HL-60/S4 (cell line): Measurements from ENCODE around the gene NPAS3.

Experiments used
- in situ Hi-C: fragments of 300-500 bp; cut with MboI; formaldehyde crosslinking; loops from 2 replicates; pipeline ENCODE4 v1.14.3; 2022; ENCODE audit warnings: low sequenced_read_pairs

The NPAS3 gene

DNA sequence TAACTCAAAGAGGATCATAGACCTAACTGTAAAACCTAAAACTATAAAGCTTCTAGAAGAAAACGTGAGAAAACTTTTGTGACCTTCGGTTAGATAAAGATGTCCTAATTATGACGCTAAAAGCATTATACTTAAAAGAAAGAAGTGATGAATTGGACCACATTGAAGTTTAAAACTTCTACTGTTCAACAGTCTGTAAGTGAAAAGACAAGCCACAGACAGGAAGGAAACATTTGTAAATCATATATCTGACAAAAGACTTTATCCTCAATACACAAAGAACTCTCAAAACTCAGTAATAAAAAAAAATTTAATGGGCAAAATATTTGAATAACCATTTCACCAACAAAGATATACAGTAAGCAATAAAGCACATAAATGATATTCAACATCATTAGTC lies 667.9 kb downstream of the NPAS3 start:
- in situ Hi-C loops = no loop called here

DNA sequence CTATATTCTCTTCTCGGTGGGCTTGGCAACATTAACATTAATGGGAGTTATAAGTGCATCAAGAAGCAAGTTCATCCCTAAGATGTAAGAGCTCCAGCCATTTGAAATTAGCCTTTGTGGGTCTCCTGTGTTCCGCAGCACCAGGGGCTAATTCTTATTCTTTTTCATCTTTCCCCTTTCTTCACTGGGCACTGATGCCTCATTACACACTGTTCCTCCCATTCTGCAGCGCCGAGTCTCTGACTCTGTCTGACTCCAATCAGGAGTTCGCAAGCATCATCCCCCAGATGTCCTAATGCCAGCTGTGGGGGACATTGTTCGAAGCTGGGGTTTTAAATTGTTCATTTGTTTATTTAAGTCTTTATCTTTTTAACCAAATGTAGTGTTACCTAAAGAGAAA lies 670.9 kb downstream of the NPAS3 start:
- in situ Hi-C loops = no loop called here

DNA sequence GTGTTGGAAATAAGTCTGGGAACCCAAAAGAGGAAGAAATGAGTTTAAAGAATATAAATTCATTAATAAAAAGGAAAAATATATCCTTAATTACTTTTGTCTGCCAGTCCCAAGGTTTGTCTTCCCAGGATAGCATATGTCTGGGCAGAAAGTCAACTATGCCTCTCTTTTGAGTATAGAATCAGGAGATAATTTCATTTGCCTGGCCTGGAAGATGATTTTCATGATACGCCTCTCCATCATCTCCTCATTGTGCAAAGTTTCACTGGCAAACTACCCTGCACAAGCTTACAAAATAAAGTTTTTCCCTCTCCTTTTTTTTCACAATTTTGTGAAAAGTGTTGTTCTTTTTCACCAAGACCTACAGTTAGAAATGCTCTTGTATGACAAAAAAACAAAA lies 671.4 kb downstream of the NPAS3 start:
- in situ Hi-C loops = no loop called here

DNA sequence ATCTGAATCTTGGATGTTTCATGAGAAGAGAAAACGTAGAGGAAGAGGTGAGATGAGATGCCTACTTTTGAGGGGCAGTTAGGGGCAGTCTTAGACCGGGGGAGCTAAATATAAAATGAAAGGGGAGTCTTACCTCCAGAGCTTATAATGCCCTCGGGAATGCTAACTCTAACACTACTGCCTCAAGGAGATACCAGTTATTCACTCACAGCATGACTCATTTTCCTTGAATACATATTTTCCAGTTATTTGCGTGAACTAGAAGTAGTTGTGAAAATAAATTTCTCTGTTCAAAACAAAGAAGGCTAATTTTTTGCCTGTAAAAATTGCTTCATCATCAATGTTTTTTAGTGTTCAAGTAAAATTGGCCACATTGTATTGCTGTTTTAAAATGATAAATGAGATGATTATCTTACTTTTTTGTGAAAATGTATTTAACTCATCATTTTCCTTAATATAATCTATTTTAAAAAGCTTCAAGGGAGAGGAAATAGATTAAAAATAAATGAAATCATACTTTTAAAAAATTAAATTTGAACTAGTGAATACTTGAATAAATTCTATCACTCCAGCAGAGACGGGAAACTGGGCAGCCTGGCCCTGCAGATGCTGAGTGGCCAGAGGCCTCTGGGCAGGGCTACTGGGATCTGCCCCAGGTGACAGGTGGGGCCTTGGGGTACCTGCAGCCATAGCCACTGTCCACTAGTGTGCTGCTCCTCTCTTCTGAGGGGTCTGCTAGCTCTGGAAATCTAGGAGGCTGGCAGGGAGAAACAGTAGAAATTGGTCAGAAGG lies 672.9 kb downstream of the NPAS3 start:
- in situ Hi-C loops = no loop called here

DNA sequence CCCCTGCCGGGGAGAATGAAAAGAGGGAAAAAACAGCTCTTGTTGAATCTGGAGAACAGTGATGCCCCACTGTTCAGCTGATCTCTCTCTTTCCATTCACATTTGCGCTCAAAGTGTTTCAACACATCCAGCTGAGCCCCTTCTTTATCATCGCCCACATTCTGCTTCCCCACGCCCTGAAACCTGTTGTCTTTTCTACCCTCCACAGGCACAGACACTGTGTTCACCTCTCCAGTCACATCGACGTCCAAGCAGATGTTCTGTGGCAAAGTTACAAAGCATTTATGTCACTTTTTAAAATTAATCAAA lies 673.5 kb downstream of the NPAS3 start:
- in situ Hi-C loops = no loop called here

DNA sequence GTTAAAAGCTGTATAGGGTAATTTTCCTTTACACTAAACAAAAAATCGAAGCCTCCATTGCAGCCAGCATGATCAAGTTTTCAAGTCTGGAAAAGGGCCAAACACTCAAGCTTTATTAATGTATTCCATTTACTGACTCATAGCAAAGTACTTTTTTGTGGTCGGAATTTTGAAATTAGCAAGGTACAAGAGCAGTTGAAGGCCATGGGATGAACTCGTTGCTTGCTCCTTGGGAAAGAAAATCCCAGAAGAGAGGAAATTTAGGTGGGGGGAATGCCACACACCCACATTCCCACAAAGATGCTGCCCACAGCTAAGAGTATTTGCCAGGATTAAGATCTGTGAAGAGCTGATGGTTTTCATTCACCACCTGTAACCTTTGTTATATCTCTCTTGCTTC lies 678.5 kb downstream of the NPAS3 start:
- in situ Hi-C loops = no loop called here

DNA sequence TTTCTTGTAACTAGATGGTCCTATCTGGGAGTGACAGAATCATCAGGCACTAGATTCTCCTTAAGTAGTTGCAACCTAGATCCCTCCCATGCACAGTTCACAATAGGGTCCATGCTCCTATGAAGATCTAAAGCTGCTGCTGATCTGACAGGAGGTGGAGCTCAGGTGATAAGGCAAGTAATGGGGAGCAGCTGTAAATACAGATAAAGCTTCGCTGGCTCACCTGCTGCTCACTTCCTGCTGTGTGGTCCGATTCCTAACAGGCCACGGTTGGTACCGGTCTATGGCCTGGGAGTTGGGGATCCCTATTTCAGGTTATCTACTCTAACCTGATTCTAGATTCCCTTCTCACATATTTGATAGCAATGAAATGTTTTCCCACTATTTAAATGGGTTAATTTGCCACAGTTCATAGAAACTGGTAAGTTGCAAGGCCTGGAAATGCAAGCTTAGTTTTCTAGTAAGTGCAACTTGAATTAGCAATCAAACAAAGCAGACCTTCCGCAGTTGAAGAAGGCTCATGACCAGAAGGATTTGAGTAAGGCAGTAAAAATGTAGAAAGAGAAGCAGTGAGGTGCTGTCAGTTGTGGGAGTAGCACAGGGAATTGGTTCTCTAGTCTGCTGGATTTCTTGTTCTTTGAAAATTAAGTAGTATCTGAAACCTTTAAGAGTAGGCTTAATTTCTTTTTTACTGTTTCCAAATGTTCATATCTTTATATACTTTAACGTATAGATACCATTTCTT lies 679.9 kb downstream of the NPAS3 start:
- in situ Hi-C loops = no loop called here

DNA sequence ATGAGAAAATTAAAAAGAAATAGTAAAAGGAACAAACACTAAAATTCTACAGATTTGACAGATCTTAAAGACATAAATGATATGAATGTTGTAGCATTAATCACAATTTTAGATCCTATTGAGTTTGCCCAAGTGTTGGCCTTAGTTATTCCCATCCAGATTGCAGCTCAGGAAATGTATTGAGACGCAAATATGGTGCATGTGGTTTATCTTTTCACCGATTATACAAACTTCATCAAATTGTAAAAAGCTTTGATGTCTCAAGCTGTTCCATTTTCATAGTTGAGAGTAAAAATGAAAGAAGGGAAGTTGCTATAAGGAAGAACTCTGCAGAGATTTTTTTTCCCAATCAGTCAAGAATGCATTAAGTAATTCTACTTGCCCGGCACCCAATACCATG lies 683.8 kb downstream of the NPAS3 start:
- in situ Hi-C loops = no loop called here

DNA sequence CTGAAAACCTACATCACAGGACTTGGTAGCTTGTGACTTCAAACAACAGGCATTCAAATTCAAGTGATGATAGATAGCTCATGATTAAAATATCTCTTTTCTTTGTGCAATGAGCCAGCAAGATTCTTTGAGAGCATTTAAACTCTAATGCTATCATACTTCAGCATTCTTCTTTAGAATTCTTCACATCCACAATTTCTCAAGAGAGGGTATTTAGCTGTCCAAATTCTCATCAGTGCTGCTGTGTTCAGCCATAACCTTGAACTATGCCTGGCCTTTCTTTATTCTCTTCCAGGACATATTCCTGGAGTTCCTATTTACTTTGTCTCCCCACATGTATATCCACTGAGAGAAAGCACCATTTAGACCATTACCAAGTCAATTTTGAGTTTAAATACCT lies 691.1 kb downstream of the NPAS3 start:
- in situ Hi-C loops = no loop called here

DNA sequence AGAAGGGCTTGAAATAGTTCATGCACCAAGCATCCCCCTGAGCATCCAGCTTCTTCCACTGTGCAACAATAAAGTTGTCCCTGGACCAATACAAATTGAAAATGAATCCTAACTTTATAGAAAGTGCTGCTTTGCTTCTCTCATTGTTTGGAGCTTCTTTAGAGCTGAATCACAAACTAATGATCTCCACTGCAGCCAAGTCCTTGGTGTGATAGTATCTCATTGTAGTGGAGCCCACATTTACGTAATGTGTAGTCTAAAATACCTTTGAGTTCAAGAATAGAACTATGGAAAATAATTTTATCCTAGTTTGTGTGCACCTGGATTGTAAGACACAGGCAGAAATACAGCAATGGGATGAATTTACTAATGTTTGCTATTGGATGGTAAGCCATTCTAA lies 692.3 kb downstream of the NPAS3 start:
- in situ Hi-C loops = no loop called here

DNA sequence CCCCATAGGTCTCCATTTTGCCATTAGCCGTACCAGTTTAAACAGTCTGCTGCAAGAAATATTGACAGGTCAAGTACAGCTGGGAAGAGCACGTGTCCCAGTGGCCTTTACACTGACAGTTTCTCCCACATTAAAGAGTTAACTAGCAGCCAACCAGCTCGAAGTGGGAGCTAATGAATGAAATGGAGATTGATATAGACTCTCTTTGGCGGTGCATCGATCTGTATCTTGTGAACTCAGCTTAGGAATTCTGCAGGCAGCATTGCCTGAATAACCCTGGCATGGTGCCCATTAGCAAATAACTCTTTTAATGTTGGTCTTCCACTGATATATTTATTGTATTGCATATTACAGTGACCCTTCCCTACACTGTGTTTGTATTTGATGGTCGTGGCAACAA lies 692.8 kb downstream of the NPAS3 start:
- in situ Hi-C loops = no loop called here

DNA sequence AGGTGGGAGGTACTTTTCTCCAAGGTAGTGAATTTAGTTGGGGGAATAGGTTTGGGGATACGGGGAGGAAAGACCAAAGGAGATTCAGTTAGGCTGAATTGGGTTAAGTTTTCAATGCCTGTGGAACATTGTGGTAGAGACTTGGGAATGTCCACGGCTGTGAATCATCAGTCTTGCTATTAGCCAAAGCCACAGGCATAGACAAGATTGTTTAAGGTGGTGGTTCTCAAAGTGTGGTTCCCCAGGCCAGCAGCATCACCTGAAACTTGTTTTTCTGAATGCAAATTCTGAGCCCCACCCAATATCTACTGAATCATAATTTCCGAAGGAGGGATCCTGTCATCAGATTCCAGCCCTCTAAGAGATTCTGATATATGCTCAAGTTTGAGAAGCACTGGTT lies 696.0 kb downstream of the NPAS3 start:
- in situ Hi-C loops = no loop called here

DNA sequence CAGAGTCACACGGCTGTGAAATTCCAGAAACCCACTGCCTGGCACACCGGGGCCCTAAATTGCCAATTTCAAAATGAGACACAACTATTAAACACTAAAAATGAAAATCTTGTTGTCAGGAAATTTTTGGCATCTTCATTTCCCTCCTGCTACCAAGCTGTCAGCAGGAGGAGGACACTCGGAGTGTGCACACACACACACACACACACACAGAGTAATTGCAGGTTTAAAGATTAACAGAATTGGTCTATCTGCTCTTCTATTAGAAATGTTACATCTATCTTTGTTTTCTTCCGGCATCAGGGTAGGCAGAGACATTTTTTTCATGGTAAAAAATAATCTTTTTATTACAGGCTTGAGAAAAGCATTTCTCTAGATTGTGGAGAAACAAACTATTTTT lies 698.0 kb downstream of the NPAS3 start:
- in situ Hi-C loops = no loop called here

DNA sequence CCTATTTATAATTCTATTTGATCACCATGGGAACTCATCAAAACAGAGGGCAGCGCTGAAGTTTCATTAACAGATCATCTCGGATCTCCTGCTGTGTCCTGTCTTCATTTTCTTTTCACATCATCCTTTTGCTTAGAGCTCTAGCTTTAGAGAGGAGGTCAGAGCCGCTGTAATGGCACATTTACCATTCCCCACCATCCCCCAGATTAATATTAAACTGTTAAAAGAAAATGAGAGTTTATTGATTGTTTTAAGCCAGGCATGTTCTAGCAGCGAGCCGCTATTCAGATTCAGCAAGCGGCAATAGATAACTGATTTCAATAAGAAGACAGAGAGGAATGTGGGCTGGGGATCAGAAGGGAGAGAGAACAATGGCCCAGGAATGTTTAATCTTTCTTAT lies 703.4 kb downstream of the NPAS3 start:
- in situ Hi-C loops = no loop called here

DNA sequence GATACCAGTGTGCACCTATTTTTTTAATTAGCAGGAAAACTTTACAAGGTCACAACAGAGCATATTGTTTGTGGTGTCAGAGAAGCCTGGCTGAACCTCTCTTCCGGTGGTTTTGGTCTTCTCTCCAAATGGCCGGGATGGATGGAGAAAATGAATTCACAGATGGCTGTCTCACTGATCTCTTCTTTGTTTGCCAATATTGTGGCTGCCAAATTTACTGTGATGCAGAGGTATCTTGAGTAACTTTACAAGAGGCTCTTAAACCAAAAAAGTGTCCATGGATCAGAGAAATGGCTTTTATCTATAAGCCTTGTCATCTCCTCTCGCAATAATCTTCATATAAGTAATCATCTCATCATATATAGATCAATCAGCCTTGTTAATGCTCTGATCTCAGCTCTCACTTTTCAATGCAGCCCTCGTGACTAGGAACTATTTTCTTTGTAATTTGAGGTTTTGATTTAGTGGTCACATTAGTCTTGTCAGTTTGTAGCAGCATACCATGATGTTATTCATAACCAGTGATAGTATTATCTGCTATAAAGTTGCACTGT lies 704.1 kb downstream of the NPAS3 start:
- in situ Hi-C loops = no loop called here

DNA sequence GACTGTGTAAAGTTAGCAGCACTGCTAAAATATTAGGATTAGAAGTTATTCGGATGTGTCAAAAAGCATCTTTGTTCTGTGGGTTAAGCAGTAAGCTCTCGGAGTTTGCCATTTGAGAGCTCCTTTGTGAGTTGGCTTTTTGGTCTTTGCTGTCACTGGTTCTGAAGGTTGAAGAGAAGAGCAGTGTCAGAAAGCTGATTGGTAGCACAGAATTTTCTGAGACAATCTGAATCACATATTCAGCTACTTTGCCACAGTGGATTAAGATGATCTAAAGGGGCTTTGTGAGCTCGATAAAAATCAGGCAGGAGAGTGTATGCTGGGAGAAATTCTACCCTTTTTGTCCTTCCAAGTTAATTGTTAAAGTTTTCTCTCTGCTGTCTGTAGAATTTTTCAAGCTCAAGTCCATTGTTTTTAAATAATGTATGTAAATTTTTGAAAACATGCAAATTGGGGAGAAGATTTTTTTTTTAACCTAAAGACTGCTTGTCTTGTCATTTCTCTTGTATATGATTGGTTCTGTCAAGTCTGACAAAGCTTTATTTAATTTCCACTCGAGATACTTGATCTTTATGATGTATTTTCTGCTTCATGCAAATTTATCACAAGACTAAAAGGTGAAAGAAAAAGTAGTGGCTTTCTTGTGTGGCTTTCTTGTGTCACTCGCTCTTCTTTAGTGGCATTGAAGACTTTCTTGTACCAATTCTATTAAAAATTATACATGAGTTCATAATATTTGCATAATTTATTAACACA lies 704.9 kb downstream of the NPAS3 start:
- in situ Hi-C loops = no loop called here

DNA sequence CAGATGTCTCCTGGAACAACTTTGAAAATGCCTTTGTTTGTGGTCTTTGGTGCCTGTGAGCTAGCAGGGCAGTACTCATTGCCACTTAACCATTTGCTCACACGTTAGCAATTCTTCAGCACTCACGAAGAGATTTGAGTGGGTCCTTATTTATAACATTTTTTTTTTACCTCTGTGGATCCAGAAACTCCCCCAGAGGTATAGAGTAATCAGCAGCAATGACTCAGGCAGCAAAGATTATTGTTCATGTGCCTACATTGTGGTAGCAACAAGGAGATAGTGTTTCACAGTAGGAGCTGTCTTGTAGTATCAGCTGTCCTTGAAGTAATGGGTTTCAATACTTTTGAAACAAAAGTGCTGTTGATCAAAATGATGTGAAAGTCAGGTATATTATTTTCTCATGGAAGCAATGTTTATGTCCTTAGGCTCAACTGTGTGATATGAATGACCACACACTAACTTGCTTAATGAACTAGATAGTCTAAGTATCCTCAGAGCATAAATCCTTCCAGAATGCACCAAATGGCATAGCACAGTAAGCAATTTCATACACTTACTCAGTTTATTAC lies 708.1 kb downstream of the NPAS3 start:
- in situ Hi-C loops = no loop called here

DNA sequence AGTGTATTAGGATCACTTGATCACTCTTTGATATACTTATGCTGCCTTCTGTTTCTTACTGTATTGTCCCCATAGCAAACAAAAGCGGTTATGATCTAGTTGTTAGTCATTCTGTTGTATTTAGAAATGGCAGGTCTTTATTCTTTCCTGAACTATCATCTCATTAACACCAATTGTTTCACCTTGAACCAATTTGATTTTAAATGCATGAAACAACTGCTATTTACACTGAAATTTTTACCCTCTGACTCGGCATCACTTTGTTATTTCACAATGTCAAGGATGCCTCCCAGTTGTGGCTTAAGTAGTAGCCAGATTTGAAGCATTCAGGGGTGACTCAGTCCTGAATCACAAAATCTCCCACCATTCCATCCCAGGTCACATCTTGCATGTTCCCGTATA lies 708.7 kb downstream of the NPAS3 start:
- in situ Hi-C loops = no loop called here

DNA sequence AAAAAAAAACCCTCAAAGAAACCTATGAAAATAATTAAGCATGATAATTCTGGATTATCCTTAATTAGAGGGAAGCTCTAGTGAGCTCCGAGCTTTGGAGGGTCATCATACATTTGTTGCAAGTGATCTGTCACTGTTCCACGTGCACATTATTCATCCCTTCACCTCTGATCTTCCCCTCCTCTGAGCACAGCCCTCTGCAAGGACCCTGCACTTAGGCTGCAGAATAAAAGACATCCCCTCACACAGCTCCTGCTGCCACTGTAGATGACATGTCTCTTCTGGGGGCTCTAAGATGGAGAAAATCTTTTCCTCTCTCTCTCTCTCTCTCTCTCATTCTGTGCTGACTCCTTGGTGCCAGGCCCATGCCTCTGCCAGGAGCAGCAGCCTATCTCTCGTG lies 711.8 kb downstream of the NPAS3 start:
- in situ Hi-C loops = no loop called here

DNA sequence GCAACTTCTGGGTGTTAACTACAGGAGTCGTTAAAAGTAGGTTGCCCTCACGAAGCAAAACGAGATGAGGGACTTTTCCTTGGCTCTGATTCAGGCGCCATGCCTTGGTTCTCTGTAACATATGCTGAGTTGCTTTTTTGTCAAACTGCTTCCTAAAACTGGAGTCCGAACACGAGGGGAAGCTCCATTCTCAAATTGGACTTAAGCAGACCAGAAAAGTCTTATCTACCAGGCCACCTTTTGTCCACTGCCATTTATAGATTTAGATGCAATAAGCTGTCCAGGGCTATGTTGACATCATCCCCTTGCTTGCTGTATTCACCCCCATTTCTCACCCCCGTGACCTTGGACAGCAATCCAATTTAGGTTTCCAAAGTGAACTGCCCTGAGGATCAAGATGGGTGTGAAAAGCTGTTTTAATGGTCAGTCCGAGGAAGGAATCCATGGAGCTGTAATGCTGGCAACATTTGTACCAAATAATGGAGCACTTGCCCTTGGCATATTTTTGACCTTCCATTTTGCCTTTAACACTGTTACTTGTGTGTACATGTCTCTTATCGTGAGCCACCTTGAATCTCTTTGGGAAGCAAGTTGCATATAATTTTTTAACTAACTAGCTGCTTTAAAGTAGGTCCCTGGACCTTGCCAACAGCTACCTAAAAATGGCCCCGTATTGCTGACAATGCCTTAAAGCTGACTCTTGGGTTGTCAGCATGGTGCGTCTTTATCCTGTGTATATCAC lies 714.1 kb downstream of the NPAS3 start:
- in situ Hi-C loops = no loop called here

DNA sequence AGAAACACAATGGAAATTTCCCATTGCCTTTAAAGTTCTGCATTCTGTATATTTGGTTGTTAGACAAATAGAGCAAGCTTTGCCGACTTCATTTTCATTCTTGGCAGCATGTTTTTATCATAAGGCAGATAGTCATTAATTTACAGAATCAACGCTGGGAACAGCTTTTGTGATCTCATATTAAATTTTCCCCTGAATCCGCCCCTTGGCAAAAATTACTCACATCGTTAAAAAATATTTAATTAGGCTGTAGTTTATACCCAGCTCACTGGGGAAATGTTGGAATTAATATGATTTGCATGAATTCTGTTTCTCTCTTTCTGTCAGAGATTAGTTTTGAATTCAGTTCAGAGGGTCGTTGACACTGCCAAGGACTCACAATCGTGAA lies 714.6 kb downstream of the NPAS3 start:
- in situ Hi-C loops = no loop called here
